Mesendoderm (in vitro differentiated cells): ENCODE results near the gene SKAP1.

Experiments
- DNase-seq: peaks from one replicate; pipeline ENCODE4 v3.0.0; 2013
- H2AK5ac ChIP-seq: 2 replicates; pipeline ENCODE4 v1.6.1; 2013; ENCODE audit warnings: low read length, inconsistent platforms
- H2BK120ac ChIP-seq: 2 replicates; pipeline ENCODE4 v1.6.1; 2013; ENCODE audit warnings: low read depth, mild to moderate bottlenecking, low read length, moderate library complexity, mixed read lengths
- H2BK15ac ChIP-seq: replicated peaks from 2 replicates; pipeline ENCODE4 v1.6.1; 2013; ENCODE audit warnings: low read depth, mild to moderate bottlenecking, moderate library complexity
- H2BK5ac ChIP-seq: 2 replicates; pipeline ENCODE4 v1.6.1; 2013; ENCODE audit warnings: low read length, inconsistent platforms
- H3K18ac ChIP-seq: 2 replicates; pipeline ENCODE4 v1.6.1; 2013; ENCODE audit warnings: mild to moderate bottlenecking, low read length, mixed read lengths
- H3K23ac ChIP-seq: one replicate; pipeline ENCODE4 v1.6.1; 2013; ENCODE audit warnings: low read length
- H3K27ac ChIP-seq: 2 replicates; pipeline ENCODE4 v1.5.1; 2013; ENCODE audit warnings: low read depth, mild to moderate bottlenecking, inconsistent platforms, low read length, moderate library complexity
- H3K27me3 ChIP-seq: 2 replicates; pipeline ENCODE4 v1.6.1; 2013; ENCODE audit warnings: low read length, control low read depth, mild to moderate bottlenecking, inconsistent platforms; ENCODE audit not compliant: insufficient read depth, poor library complexity
- H3K36me3 ChIP-seq: 2 replicates; pipeline ENCODE4 v1.6.1; 2013; ENCODE audit warnings: low read length, inconsistent platforms; ENCODE audit not compliant: control insufficient read depth, insufficient read depth
- H3K4ac ChIP-seq: one replicate; pipeline ENCODE4 v1.6.1; 2013; ENCODE audit warnings: low read depth, mild to moderate bottlenecking, low read length, moderate library complexity
- H3K4me1 ChIP-seq: 2 replicates; pipeline ENCODE4 v1.6.1; 2013; ENCODE audit warnings: low read depth, low read length, inconsistent platforms; ENCODE audit not compliant: control insufficient read depth
- H3K4me2 ChIP-seq: 2 replicates; pipeline ENCODE4 v1.6.1; 2013; ENCODE audit warnings: low read length
- H3K4me3 ChIP-seq: 2 replicates; pipeline ENCODE4 v1.5.1; 2013; ENCODE audit warnings: mild to moderate bottlenecking, low read length
- H3K56ac ChIP-seq: one replicate; pipeline ENCODE4 v1.6.1; 2013; ENCODE audit warnings: low read length
- H3K79me1 ChIP-seq: 2 replicates; pipeline ENCODE4 v1.6.1; 2013; ENCODE audit warnings: low read length, inconsistent platforms
- H3K79me2 ChIP-seq: 2 replicates; pipeline ENCODE4 v1.6.1; 2013; ENCODE audit warnings: mild to moderate bottlenecking, low read length; ENCODE audit not compliant: control insufficient read depth, insufficient read depth
- H3K9ac ChIP-seq: 2 replicates; pipeline ENCODE4 v1.6.1; 2013; ENCODE audit warnings: low read length, inconsistent platforms
- H4K5ac ChIP-seq: one replicate; pipeline ENCODE4 v1.6.1; 2013; ENCODE audit warnings: low read length
- H4K8ac ChIP-seq: one replicate; pipeline ENCODE4 v1.6.1; 2013; ENCODE audit warnings: low read depth, mild to moderate bottlenecking, control low read depth, low read length, moderate library complexity
- WGBS: extraction: QIAGEN DNeasy Blood & Tissue Kit; methylation state at CpG from one replicate; pipeline ENCODE4 v1.1.7; 2013; ENCODE audit warnings: low lambda C conversion rate, missing lambda C conversion rate; ENCODE audit not compliant: insufficient coverage; ENCODE audit errors: extremely low coverage; 5-methylcytosine and 5-hydroxymethylcytosine counted together

Gene SKAP1

GRCh38 chr17:48317732-48318131 is 112.3 kb downstream of the SKAP1 start:
- no peak for DNase-seq
- no peaks in the 10 kb centered on the region for H3K79me1 ChIP-seq
- H3K36me3 ChIP-seq = no peaks in the 10 kb centered on the region
- H3K79me2 ChIP-seq = no peaks in the 10 kb centered on the region
- H3K4me3 ChIP-seq = no peak overlapping the region
- no peak overlapping the region for H3K18ac ChIP-seq
- no peak overlapping the region for H3K9ac ChIP-seq
- no peak overlapping the region for H4K5ac ChIP-seq
- H3K27me3 ChIP-seq = no peaks in the 10 kb centered on the region
- no peak overlapping the region for H3K27ac ChIP-seq
- H2BK120ac ChIP-seq = no peak overlapping the region
- WGBS = no CpG with 5 or more reads among the region's 1 CpG
- H3K4me2 ChIP-seq = no peak overlapping the region
- no peaks in the 10 kb centered on the region for H3K4me1 ChIP-seq
- no peak overlapping the region for H2BK5ac ChIP-seq
- no peak overlapping the region for H3K23ac ChIP-seq
- H4K8ac ChIP-seq = no peak overlapping the region
- no peak overlapping the region for H3K56ac ChIP-seq
- H2BK15ac ChIP-seq = no peak overlapping the region
- H3K4ac ChIP-seq = no peak overlapping the region
- H2AK5ac ChIP-seq = no peak overlapping the region

GRCh38 chr17:48314716-48315115 is 115.3 kb downstream of the SKAP1 start:
- Histone ChIP-seq H3K4me2 (no peak overlapping the region), H3K56ac (no peak overlapping the region), H3K27ac (no peak overlapping the region), H2BK15ac (no peak overlapping the region), H3K4me1 (no peaks in the 10 kb centered on the region), H2AK5ac (no peak overlapping the region), H3K36me3 (no peaks in the 10 kb centered on the region), H3K23ac (no peak overlapping the region), H3K4me3 (no peak overlapping the region), H4K8ac (no peak overlapping the region), H2BK120ac (no peak overlapping the region), H3K79me2 (no peaks in the 10 kb centered on the region), H4K5ac (no peak overlapping the region), H3K4ac (no peak overlapping the region), H2BK5ac (no peak overlapping the region), H3K9ac (no peak overlapping the region), H3K27me3 (peaks cover 3% of the 10 kb centered on the region), H3K79me1 (no peaks in the 10 kb centered on the region), H3K18ac (no peak overlapping the region)
- no peak for DNase-seq
- no CpG with 5 or more reads among the region's 2 CpGs for WGBS

DNA sequence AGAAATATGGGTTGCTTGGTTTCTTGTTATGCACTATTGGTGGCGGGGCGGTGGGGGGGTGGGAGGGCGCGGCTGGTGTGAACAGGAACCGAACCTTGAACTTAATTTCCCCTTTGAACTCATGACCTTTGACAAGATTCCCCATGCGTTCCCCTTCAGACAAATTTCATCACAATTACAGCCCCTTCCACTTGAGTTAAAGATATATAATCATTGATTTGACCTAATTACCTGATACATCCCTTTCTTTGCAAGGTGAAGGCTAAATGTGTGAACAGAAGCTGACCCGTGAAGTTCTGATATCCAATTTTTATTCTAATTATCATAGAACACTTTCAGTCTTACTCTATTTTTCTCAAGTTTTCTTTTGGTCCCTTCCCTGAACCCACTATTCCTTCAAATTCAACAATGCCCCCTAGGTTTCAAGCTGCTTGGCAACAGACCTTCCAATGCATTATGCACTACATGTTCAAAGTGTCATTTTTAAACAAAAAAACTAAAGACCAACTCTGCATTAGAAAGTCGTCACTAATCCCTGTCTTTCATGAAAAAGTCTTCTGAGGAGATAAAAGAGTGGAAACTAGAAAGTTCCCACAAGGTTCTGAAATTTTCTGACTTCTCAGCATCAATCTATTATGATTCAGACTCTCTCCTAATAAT is 116.8 kb downstream of the SKAP1 start:
- Histone ChIP-seq H3K18ac (no peak overlapping the region), H3K4me2 (no peak overlapping the region), H3K4me1 (no peaks in the 10 kb centered on the region), H3K9ac (no peak overlapping the region), H3K56ac (no peak overlapping the region), H3K27me3 (peaks cover 3% of the 10 kb centered on the region), H2AK5ac (no peak overlapping the region), H4K8ac (no peak overlapping the region), H3K79me1 (no peaks in the 10 kb centered on the region), H2BK5ac (no peak overlapping the region), H3K79me2 (no peaks in the 10 kb centered on the region), H3K27ac (no peak overlapping the region), H3K23ac (no peak overlapping the region), H2BK120ac (no peak overlapping the region), H4K5ac (no peak overlapping the region), H3K4ac (no peak overlapping the region), H2BK15ac (no peak overlapping the region), H3K36me3 (no peaks in the 10 kb centered on the region), H3K4me3 (no peak overlapping the region)
- no CpG with 5 or more reads among the region's 8 CpGs for WGBS
- no peak for DNase-seq

DNA sequence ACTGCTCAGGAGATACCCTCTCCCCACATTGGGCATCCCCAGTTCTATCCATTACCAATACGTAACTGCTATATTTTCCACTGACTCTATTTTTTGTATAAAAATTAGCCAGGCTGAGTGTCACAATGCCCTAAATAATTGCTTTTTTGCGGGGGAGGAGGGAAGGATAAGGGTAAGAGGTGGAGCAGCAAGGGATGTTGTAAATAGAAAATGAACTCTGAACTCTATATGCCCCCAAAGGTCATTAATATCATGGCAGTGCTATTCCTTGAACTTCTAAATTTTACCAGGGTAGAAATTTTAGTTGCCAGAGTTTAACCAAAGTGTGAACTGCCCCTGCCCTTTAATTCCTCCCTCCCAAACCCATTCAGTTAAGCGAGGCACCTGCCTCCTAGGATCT is 118.7 kb downstream of the SKAP1 start:
- H3K27ac ChIP-seq = no peak overlapping the region

DNA sequence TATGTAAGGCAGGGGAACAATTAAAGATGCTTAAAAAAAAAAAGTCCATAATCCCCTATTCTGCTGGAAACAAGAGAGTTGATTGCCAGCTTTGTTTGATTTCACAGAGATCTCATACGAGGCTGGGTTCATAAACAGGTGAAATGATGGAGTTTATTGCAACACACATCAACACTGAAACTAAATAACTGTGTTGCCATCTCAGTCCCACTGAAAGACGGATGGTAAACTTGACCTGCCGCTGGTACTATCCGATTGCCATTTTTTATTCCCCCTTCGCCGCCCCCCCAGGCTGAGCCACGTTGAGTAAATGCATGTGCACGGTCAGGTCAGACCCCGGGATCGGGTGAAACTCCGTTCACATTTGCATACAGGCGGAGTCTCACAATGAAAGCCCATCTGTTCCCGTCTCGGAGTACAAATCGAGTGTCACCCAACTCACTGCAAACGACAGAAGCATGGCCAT is 119.2 kb downstream of the SKAP1 start:
- Histone ChIP-seq H2BK5ac (no peak overlapping the region), H3K27me3 (peaks cover 3% of the 10 kb centered on the region), H3K9ac (no peak overlapping the region), H3K23ac (no peak overlapping the region), H3K18ac (no peak overlapping the region), H3K4ac (no peak overlapping the region), H3K79me1 (no peaks in the 10 kb centered on the region), H3K4me3 (no peak overlapping the region), H2AK5ac (no peak overlapping the region), H3K4me1 (no peaks in the 10 kb centered on the region), H2BK15ac (no peak overlapping the region), H3K79me2 (no peaks in the 10 kb centered on the region), H4K5ac (no peak overlapping the region), H3K4me2 (no peak overlapping the region), H3K27ac (no peak overlapping the region), H3K36me3 (no peaks in the 10 kb centered on the region), H2BK120ac (no peak overlapping the region), H4K8ac (no peak overlapping the region), H3K56ac (no peak overlapping the region)
- DNase-seq = no peak
- WGBS = no CpG with 5 or more reads among the region's 16 CpGs

More for the DNA sequence above, 118.7 kb downstream of the SKAP1 start:
- Histone ChIP-seq H3K27me3 (peaks cover 3% of the 10 kb centered on the region), H3K4me3 (no peak overlapping the region), H3K79me1 (no peaks in the 10 kb centered on the region), H3K36me3 (no peaks in the 10 kb centered on the region), H2BK15ac (no peak overlapping the region), H3K9ac (no peak overlapping the region), H3K18ac (no peak overlapping the region), H2BK120ac (no peak overlapping the region), H3K4me1 (no peaks in the 10 kb centered on the region), H3K4me2 (no peak overlapping the region), H4K8ac (no peak overlapping the region), H3K4ac (no peak overlapping the region), H4K5ac (no peak overlapping the region), H3K56ac (no peak overlapping the region), H3K79me2 (no peaks in the 10 kb centered on the region), H3K23ac (no peak overlapping the region), H2AK5ac (no peak overlapping the region), H2BK5ac (no peak overlapping the region)
- WGBS = no CpG with 5 or more reads among the region's 3 CpGs
- DNase-seq = no peak

DNA sequence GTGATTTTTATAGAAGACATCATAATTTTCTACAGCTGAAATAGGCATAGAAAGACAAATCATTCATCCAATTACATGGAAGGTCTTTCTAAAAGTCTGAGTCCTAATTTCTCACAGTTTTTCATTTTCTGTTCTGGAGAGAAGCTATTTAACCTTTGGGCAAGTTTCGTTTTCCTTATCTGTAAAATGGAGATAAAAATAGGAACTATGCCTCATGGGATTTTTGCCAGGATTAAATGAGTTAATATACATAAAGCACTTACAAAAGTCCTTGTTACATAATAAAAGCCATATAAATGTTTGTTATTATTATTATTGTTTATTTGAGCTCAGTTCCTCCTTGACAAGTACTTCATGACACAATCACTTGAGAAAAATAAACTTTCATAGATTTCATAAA is 121.4 kb downstream of the SKAP1 start:
- Histone ChIP-seq H3K27me3 (peaks cover 3% of the 10 kb centered on the region), H2AK5ac (no peak overlapping the region), H3K4me2 (no peak overlapping the region), H3K18ac (no peak overlapping the region), H4K5ac (no peak overlapping the region), H2BK15ac (no peak overlapping the region), H3K4me3 (no peak overlapping the region), H2BK120ac (no peak overlapping the region), H3K23ac (no peak overlapping the region), H3K79me1 (no peaks in the 10 kb centered on the region), H3K4me1 (no peaks in the 10 kb centered on the region), H3K27ac (no peak overlapping the region), H3K79me2 (no peaks in the 10 kb centered on the region), H2BK5ac (no peak overlapping the region), H3K9ac (no peak overlapping the region), H3K56ac (no peak overlapping the region), H3K36me3 (no peaks in the 10 kb centered on the region), H3K4ac (no peak overlapping the region), H4K8ac (no peak overlapping the region)
- no peak for DNase-seq
- no CpG with 5 or more reads among the region's 1 CpG for WGBS
